IMR-90 (cell line): ENCODE results near the gene BAD. TPM values are rescaled to one million over a fixed set of nuclear protein-coding genes. Genes with fewer than 3 reads are reported as not detected.
A peak's percentile ranks its signal among the peaks of the same experiment; 100 is the strongest.

Experiments
- ATAC-seq: fragments of 200-7000 bp; cut with Tn5 transposase; 2 replicates; pipeline ENCODE4 v1.9.1; 2020; ENCODE audit warnings: low read depth, mild to moderate bottlenecking, moderate library complexity
- BruUV-seq: library from RNA; stranded (reverse); fragments of 400-500 nt; replicated peaks from 2 replicates; lab custom pipeline; 2021; lab: Mats Ljungman, UMichigan
- CTCF ChIA-PET: fragments of 300-600 bp; formaldehyde crosslinking; extraction: SDS; loops from one replicate; lab custom pipeline; 2021; ENCODE audit warnings: antibody characterized with exemption; lab: Yijun Ruan, JAX
- POLR2A ChIA-PET: fragments of 300-600 bp; sonication (Branson Sonifier 250); formaldehyde crosslinking; loops from one replicate; lab custom pipeline; 2022; ENCODE audit warnings: antibody characterized with exemption; ENCODE audit not compliant: unreplicated experiment; lab: Charles Lee
- DNase-seq: peaks from one replicate; pipeline ENCODE4 v3.0.0; 2013
- H2AFZ ChIP-seq: replicated peaks from 2 replicates; pipeline ENCODE3; 2013; ENCODE audit warnings: low read length, mild to moderate bottlenecking; ENCODE audit not compliant: poor library complexity
- H2AK5ac ChIP-seq: 2 replicates; pipeline ENCODE4 v1.6.1; 2013; ENCODE audit warnings: low read depth, low read length, inconsistent platforms
- H2AK9ac ChIP-seq: replicated peaks from 2 replicates; pipeline ENCODE3; 2013; ENCODE audit warnings: mild to moderate bottlenecking, low read depth, low read length, moderate library complexity; ENCODE audit not compliant: poor library complexity
- H2BK120ac ChIP-seq: 2 replicates; pipeline ENCODE4 v1.6.1; 2013; ENCODE audit warnings: low read depth, low read length, inconsistent platforms
- H2BK15ac ChIP-seq: 3 replicates; pipeline ENCODE4 v1.6.1; 2013; ENCODE audit warnings: low read depth, low read length, inconsistent platforms
- H2BK20ac ChIP-seq: 2 replicates; pipeline ENCODE4 v1.6.1; 2013; ENCODE audit warnings: low read depth, mild to moderate bottlenecking, inconsistent platforms, low read length, moderate library complexity
- H2BK5ac ChIP-seq: 2 replicates; pipeline ENCODE4 v1.6.1; 2013; ENCODE audit warnings: mild to moderate bottlenecking, low read depth, low read length, inconsistent platforms; ENCODE audit not compliant: poor library complexity, severe bottlenecking
- H3K14ac ChIP-seq: replicated peaks from 2 replicates; pipeline ENCODE4 v1.6.1; 2013; ENCODE audit warnings: low read depth, low read length, inconsistent platforms
- H3K18ac ChIP-seq: 2 replicates; pipeline ENCODE4 v1.6.1; 2013; ENCODE audit warnings: low read depth, low read length, control low read depth
- H3K23ac ChIP-seq: 2 replicates; pipeline ENCODE4 v1.6.1; 2013; ENCODE audit warnings: low read depth, low read length, inconsistent platforms
- H3K27ac ChIP-seq: 2 replicates; pipeline ENCODE4 v1.5.1; 2013; ENCODE audit warnings: mild to moderate bottlenecking, control low read depth, low read length; ENCODE audit not compliant: insufficient read depth
- H3K27me3 ChIP-seq: 2 replicates; pipeline ENCODE4 v1.6.1; 2013; ENCODE audit warnings: low read length; ENCODE audit not compliant: control insufficient read depth, insufficient read depth
- H3K36me3 ChIP-seq: 2 replicates; pipeline ENCODE4 v1.6.1; 2013; ENCODE audit warnings: low read length, mixed read lengths; ENCODE audit not compliant: control insufficient read depth, insufficient read depth
- H3K4ac ChIP-seq: 2 replicates; pipeline ENCODE4 v1.6.1; 2013; ENCODE audit warnings: low read depth, low read length, inconsistent platforms
- H3K4me1 ChIP-seq: 2 replicates; pipeline ENCODE4 v1.6.1; 2013; ENCODE audit warnings: low read length, mixed read lengths; ENCODE audit not compliant: control insufficient read depth, insufficient read depth
- H3K4me2 ChIP-seq: 2 replicates; pipeline ENCODE4 v1.6.1; 2013; ENCODE audit warnings: low read depth, mild to moderate bottlenecking, control low read depth, low read length, moderate library complexity
- H3K4me3 ChIP-seq: 2 replicates; pipeline ENCODE4 v1.5.1; 2013; ENCODE audit warnings: low read depth, mild to moderate bottlenecking, control low read depth, low read length, moderate library complexity; ENCODE audit not compliant: insufficient read depth
- H3K56ac ChIP-seq: 2 replicates; pipeline ENCODE4 v1.6.1; 2013; ENCODE audit warnings: low read length, inconsistent platforms; ENCODE audit not compliant: insufficient read depth; ENCODE audit errors: extremely low read depth
- H3K79me1 ChIP-seq, 2 experiments: 2 replicates each; pipeline ENCODE4 v1.6.1; 2013; ENCODE audit warnings: low read length in 2 of 2, inconsistent platforms in 1 of 2, low read depth in 1 of 2
- H3K9ac ChIP-seq: 2 replicates; pipeline ENCODE4 v1.6.1; 2013; ENCODE audit warnings: low read depth, low read length, control low read depth
- H3K9me1 ChIP-seq: 2 replicates; pipeline ENCODE4 v1.6.1; 2013; ENCODE audit warnings: low read length, inconsistent platforms; ENCODE audit not compliant: insufficient read depth
- H3K9me3 ChIP-seq: 2 replicates; pipeline ENCODE4 v1.6.1; 2013; ENCODE audit warnings: low read length; ENCODE audit not compliant: control insufficient read depth, insufficient read depth
- H4K20me1 ChIP-seq: 2 replicates; pipeline ENCODE4 v1.6.1; 2013; ENCODE audit warnings: low read length, inconsistent platforms; ENCODE audit not compliant: insufficient read depth
- H4K5ac ChIP-seq: 2 replicates; pipeline ENCODE4 v1.6.1; 2013; ENCODE audit warnings: mild to moderate bottlenecking, low read depth, low read length, control low read depth
- H4K8ac ChIP-seq, 2 experiments: 2 replicates each; pipeline ENCODE4 v1.6.1; 2013; ENCODE audit warnings: low read depth in 2 of 2, low read length in 2 of 2, control low read depth in 1 of 2, inconsistent platforms in 1 of 2
- H4K91ac ChIP-seq: 2 replicates; pipeline ENCODE4 v1.6.1; 2013; ENCODE audit warnings: low read depth, low read length, inconsistent platforms; ENCODE audit not compliant: insufficient read depth
- BHLHE40 ChIP-seq: fragments of 150-350 bp; IDR thresholded peaks from 2 replicates; pipeline ENCODE4 v1.6.1; 2016; ENCODE audit warnings: mild to moderate bottlenecking, low read depth, low read length
- CHD1 ChIP-seq: IDR thresholded peaks from 2 replicates; pipeline ENCODE4 v1.6.1; 2012; ENCODE audit warnings: low read depth, low read length, improper control_type of control experiment
- CTCF ChIP-seq: conservative IDR thresholded peaks from 2 replicates; pipeline ENCODE4 v1.5.1; 2012; ENCODE audit warnings: mild to moderate bottlenecking, low read depth, low read length, improper control_type of control experiment
- FOS ChIP-seq: fragments of 150-350 bp; IDR thresholded peaks from 2 replicates; pipeline ENCODE4 v1.6.1; 2016; ENCODE audit warnings: low read depth, low read length
- NFE2L2 ChIP-seq: fragments of 150-350 bp; IDR thresholded peaks from 2 replicates; pipeline ENCODE4 v1.6.1; 2016; ENCODE audit warnings: low read depth, mild to moderate bottlenecking, low read length
- RAD21 ChIP-seq: IDR thresholded peaks from 2 replicates; pipeline ENCODE4 v1.6.1; 2012; ENCODE audit warnings: low read length, improper control_type of control experiment
- RFX5 ChIP-seq: IDR thresholded peaks from 2 replicates; pipeline ENCODE4 v1.8.0; 2012; ENCODE audit warnings: low read depth, mild to moderate bottlenecking, low read length, moderate library complexity
- SMC3 ChIP-seq: fragments of 150-350 bp; IDR thresholded peaks from 2 replicates; pipeline ENCODE4 v1.6.1; 2016; ENCODE audit warnings: low read depth, mild to moderate bottlenecking, antibody characterized with exemption, low read length, moderate library complexity
- WGBS, 2 experiments: methylation state at CpG; one replicate each; pipeline versions ENCODE4 v1.1.5 to v1.1.7; 2013; ENCODE audit warnings: missing lambda C conversion rate in 2 of 2; ENCODE audit not compliant: insufficient read length in 1 of 2; ENCODE audit errors: extremely low coverage in 2 of 2; 5-methylcytosine and 5-hydroxymethylcytosine counted together
- dilution Hi-C: fragments of 300-500 bp; cut with HindIII; formaldehyde crosslinking; loops from one replicate; pipeline ENCODE4 v1.14.3; 2018; ENCODE audit warnings: low sequenced_read_pairs; ENCODE audit not compliant: unreplicated experiment
- in situ Hi-C: fragments of 300-500 bp; cut with MboI; formaldehyde crosslinking; loops from 3 replicates; pipeline ENCODE4 v1.14.3; 2019; ENCODE audit warnings: low sequenced_read_pairs, inconsistent platforms, mixed read lengths
- intact Hi-C: fragments of 100-400 bp; cut with micrococcal nuclease; formaldehyde crosslinking; loops from 2 replicates; pipeline ENCODE4 v1.10.0; 2022
- polyA plus RNA-seq, 3 experiments: library from polyadenylated mRNA; depleted of rRNA; stranded (reverse); fragments of >200 nt; gene quantifications; 2 replicates each; pipeline ENCODE4 v1.2.3, GENCODE V29; 2012; ENCODE audit warnings: low replicate concordance in 1 of 3
- total RNA-seq: library from RNA; depleted of rRNA; stranded (reverse); fragments of >200 nt; gene quantifications from 2 replicates; pipeline ENCODE4 v1.2.3, GENCODE V29; 2012
- TF ChIP-seq, protein P1 (sequence below): fragments of 150-350 bp; IDR thresholded peaks from 2 replicates; pipeline ENCODE4 v1.6.1; 2016; ENCODE audit warnings: low read depth, mild to moderate bottlenecking, low read length, moderate library complexity, borderline replicate concordance

The BAD gene
- total and polyA plus RNA-seq, 2 of the 4 experiments (the other 2 are of a cell fraction): 30.3 to 68.0 TPM

DNA sequence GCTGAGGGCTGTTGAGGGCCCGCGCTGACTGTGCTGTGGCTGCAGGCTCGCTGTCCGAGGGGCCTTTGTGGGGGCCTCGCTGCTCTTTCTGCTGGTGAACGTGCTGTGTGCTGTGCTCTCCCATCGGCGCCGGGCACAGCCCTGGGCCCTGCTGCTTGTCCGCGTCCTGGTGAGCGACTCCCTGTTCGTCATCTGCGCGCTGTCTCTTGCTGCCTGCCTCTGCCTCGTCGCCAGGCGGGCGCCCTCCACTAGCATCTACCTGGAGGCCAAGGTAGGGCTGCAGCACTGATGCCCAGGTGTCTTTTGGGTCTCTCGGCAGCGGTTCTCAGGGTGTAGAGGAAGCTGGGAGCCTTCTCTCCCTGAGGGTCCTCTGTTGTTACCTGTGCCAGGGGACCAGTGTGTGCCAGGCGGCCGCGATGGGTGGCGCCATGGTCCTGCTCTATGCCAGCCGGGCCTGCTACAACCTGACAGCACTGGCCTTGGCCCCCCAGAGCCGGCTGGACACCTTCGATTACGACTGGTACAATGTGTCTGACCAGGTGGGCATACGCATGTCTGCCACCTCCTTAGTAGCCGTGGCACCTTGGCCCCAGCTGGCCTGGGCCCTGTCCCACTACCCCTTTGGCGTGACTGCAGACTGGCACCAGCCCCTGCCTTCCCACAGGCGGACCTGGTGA, 3.3 kb upstream of the BAD start:
- BruUV-seq: no TSS peak
- no peak overlapping the region for H3K4ac ChIP-seq
- peaks cover 5% of the 10 kb centered on the region; the same call in 1 of the 2 replicates for H3K9me1 ChIP-seq
- no peak overlapping the region for H3K27ac ChIP-seq
- H3K36me3 ChIP-seq: no peaks in the 10 kb centered on the region; the same call in 1 of the 2 replicates
- H2AK9ac ChIP-seq: peak overlapping the region; percentile 28
- H2BK20ac ChIP-seq: no peak overlapping the region
- peaks cover 15 to 30% of the 10 kb centered on the region in 2 experiments for H3K79me1 ChIP-seq
- H4K20me1 ChIP-seq: peaks cover 5% of the 10 kb centered on the region; the same call in 1 of the 2 replicates
- no peak overlapping the region for H4K5ac ChIP-seq
- dilution Hi-C loops: no loop called here
- no peak overlapping the region for H2BK5ac ChIP-seq
- CTCF ChIA-PET: interaction anchor here (0.6 kb wide), 1 partner anchor 30 kb away, joined by 3 read pairs; the partner anchor contains the start of gene PRDX5
- H3K27me3 ChIP-seq: peaks cover 28% of the 10 kb centered on the region
- H3K4me3 ChIP-seq: no peak overlapping the region
- no peak overlapping the region for H3K9ac ChIP-seq
- WGBS, 2 experiments: 91% methylated on average over 6 of the region's 33 CpGs; no CpG with 5 or more reads in 1 of the 2 experiments
- no peak overlapping the region for H4K91ac ChIP-seq
- H3K4me1 ChIP-seq: peaks cover 11% of the 10 kb centered on the region
- H3K9me3 ChIP-seq: no peaks in the 10 kb centered on the region
- in situ Hi-C loops: no loop called here
- H2AFZ ChIP-seq: no peak overlapping the region
- H2AK5ac ChIP-seq: no peak overlapping the region
- no peak overlapping the region for H2BK120ac ChIP-seq
- no peak overlapping the region for H3K4me2 ChIP-seq
- DNase-seq (no peak), ATAC-seq (no peak)
- no peak overlapping the region for H3K56ac ChIP-seq
- H3K18ac ChIP-seq: no peak overlapping the region
- TF ChIP-seq, protein P1, sequence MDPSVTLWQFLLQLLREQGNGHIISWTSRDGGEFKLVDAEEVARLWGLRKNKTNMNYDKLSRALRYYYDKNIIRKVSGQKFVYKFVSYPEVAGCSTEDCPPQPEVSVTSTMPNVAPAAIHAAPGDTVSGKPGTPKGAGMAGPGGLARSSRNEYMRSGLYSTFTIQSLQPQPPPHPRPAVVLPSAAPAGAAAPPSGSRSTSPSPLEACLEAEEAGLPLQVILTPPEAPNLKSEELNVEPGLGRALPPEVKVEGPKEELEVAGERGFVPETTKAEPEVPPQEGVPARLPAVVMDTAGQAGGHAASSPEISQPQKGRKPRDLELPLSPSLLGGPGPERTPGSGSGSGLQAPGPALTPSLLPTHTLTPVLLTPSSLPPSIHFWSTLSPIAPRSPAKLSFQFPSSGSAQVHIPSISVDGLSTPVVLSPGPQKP: no peak
- TF ChIP-seq SMC3: no peak
- no peak for TF ChIP-seq CHD1
- TF ChIP-seq CTCF: no peak
- no peak for TF ChIP-seq NFE2L2
- no peak for TF ChIP-seq RAD21
- TF ChIP-seq BHLHE40: no peak
- TF ChIP-seq RFX5: no peak
- TF ChIP-seq FOS: no peak
- no peak overlapping the region for H2BK15ac ChIP-seq
- intact Hi-C loops: no loop called here
- no peak overlapping the region for H4K8ac ChIP-seq
- no peak overlapping the region for H3K23ac ChIP-seq
- H3K14ac ChIP-seq: no peak overlapping the region
- POLR2A ChIA-PET: no interaction called here
